Measurements from ENCODE around the gene NUB1.

NUB1 gene

DNA sequence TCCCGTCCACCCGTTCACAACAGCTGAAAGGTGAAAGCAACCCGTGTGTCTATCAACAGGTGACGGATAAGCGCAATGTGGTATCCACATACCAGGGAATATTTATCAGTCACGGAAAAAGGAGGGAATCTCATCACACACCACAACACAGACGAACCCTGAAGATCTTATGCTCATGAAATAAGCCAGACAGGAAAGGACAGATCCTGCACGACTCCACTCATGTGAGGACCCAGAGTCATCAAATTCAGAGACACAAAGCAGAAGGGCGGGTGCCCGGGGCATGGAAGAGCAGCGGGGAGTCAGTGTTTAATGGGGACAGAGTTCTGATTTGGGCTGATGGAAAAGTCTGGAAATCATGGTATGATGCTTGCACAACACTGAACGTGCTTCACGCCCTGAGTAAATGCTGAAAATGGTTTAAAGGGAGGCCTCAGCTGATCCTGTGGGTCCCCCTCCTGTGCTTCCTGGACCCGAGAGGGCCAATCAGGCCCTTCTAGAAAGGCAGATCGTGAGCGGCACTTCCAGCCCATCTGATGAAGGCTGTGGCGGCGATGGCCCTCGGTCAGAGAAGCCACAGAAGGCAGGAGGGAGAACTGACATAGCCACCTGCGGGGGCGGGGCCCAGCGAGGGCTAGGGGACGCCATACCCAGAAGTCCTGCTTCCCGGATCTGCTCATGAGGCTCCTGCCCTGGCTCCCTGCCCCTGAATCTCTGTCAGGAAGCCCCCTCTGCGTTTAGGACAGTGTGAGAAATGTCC is 49.2 kb downstream of the NUB1 start:
- no peak for DNase-seq

DNA sequence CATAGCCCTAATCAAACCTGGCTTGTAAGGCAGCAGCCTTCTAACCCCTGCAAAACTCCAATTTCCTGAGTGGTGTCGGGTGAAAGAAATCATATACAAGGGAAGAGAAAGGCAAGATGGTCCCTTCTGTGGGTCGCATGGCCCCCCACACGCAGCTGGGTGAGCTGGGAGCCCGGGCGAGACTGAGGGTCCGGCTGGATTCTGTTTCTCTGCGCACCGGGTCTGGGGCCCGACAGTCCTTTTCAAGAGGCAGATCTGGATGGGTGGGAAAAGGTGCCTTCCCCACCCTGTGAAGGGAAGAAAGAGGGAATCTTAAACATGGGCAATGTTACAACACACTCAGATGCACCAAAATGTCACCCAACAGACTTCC is 49.7 kb downstream of the NUB1 start:
- DNase-seq = no peak

DNA sequence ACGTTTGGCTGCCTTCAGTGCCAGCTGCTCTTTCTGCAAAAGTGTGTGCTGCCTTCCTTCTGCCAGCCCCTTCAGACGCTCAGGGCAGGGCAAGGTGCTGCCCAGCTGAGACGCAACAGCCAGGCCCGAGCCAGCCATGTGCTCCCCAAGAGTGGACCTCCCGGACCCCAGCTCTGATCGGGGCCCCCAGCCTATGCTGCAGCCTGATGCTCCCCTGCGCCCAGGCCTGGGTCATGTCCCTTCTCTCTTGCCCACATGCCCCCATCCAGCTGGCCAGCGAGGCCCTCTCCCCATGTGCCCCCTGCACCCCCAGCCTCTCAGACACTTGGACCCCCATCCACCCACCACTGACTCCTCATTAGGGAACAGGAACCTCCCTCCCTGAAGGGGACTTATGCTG is 50.4 kb downstream of the NUB1 start:
- no peak for DNase-seq

DNA sequence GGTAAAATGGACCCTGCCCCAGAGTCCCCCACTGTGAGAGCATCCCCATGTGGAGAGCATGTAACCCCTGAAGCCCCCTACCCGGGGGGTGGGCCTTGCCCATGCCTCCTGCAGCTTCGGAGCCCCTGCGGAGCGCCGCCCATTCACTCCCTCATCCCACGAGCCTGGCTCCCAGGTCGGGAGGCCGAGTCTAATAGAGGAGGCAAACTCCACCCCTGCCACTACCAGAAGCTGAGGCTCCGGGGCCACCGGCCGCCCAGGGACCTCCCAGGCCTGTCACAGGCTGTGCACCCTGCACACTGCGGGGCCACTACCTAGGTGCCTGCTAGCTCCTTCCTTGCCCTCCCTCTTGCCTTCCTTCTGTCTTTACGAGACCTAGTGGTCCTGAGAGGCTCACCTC is 50.8 kb downstream of the NUB1 start:
- DNase-seq = no peak

DNA sequence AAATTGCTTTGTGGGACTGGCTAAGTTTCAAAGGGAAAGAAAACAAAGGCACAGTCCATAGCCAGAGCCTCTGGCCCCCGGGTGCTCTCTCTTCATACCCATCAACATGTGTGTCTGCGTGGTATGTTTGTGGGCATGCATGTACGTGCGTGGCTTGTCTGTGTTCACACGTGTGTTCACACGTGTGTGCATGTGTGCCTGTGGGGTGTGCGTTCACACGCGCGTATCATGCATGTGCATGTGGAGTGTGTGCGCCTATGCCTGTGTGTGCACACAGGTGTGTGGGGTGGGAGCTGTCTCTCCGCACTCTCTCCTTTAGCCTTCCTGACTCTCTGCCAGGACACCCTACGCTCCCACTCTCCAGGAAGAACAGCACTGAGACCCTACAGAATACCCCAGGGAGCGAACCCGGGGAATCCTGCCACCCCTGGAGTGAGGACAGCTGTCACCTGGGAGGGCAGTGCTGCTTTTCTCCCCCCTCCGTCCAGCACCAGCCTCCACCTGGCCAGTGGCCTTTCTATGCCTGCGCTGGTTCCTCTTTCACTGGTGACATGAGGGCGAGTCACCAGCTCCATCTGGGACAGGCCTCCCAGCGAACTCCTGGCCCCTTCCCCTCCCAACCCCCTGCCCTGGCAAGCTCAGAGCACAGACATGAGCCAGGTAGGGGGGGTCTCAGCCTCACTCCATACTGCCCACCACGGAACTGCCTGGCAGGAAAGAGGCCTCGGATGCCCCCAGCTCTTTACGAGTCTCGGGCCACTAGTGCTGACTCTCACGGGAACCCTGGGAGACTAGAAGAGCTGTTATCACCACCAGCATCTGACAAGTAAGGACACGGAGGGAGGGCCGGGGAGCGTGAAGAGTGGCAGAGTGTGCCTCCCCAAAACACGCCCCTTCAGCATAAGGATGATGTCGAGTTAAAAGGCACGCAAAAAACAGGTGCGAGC is 51.7 kb downstream of the NUB1 start:
- no peak for DNase-seq

DNA sequence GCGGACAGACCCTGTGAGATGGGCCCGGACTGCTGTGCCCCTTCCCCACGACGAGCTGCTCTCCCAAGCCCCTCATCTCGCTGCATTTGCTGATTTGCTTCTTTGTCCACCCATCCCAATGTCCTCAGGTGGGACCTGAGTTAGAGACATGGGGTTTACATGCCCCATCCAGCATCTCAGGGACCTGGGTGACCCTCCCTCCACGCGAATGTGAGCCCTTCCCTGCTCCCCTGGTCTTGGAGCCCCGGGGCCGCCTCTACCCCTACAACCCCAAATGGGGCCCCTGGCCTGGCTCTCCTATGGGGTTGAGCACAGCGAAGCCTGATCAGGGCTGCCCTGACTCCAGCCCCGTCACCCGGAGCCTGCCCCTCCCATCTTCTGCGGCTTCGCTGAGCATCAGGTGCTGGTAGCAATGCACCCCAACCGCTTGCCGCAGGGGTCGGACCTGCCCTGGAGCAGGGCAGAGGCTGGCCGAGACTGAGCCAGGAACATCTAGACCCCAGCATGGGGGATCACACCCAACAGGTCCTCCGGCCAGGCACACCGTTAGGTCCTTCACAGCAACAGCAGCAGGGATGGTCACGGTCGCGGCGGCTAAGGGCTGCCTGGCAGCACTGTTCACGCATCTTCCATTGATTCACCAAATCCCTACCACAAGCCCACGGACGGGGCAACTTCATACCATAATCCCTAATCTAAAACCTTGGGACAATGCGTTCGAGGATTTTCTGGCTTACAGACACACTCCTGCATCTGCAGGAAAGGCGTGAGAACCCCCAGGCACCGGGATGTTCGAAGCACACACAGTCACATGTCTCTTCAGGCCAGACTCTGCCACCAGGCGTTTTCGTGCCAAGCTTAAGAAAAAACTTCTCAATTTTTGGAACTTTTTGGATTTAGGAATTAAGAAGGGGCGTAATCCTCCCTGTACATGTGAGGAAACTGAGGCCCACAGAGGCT is 52.7 kb downstream of the NUB1 start:
- no peak for DNase-seq

DNA sequence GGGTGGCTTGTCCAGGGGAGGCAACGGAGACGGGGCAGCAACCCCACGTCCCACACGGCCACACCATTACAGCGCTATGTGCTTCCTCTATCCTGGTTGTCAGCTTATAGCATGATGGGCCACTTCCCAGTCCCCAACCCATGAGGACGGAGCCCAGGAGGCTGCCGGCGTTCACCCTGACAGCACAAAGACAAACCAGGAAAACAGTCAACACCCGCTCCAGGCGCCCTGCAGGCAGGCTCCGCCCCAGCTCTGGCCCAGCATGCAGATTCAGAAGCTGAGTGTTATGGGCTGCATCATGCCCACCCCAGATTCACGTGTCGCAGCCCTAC is 53.4 kb downstream of the NUB1 start:
- DNase-seq = no peak

DNA sequence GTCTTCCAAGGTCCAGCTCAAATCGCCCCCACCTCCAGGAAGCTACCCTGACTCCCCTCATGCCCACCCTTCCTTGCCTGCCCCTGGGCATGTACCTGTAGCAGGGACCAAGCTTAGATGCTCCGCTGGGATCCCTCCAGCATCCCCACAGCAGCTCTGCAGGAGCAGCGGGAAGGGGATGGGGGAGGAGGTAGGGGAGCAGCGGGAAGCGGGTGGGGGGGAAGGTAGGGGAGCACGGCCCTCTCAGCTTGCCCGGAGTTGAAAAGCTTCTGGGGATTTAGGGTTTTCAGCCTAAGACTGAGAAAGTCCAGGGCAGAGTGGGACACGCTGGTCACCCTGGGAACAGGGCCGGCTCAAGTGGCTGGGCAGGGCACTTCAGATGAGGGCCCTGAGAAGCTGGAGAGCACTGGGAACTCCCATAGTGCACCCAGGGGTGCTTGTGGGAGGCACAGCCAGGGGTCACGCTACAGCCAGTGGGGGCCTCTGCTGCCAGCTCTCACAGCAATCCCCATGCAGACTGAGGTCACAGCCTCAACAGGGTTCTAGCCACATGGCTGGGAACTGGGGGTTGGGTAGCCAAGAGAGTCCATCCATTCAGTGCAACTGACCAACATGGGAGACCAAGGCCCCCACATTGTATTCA is 54.8 kb downstream of the NUB1 start:
- no peak for DNase-seq

DNA sequence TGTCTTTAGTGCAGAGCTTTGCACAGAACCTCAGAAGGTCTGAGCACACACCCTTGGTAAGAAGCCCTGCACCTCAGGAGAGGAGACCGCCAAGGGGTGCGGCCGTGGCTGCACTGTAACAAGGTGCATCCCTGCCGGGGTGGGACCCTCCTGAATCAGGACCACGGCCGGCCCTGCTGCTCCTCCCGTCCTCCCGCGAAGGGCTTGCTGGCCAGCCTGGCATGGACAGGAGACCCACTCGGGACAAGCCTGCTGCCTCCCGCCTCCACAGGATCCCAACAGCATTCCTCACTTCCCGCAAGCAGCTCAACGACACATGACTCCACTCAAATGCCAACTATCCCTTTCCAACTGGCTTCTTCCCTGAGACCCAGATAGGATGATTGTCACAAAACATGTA is 55.4 kb downstream of the NUB1 start:
- no peak for DNase-seq

DNA sequence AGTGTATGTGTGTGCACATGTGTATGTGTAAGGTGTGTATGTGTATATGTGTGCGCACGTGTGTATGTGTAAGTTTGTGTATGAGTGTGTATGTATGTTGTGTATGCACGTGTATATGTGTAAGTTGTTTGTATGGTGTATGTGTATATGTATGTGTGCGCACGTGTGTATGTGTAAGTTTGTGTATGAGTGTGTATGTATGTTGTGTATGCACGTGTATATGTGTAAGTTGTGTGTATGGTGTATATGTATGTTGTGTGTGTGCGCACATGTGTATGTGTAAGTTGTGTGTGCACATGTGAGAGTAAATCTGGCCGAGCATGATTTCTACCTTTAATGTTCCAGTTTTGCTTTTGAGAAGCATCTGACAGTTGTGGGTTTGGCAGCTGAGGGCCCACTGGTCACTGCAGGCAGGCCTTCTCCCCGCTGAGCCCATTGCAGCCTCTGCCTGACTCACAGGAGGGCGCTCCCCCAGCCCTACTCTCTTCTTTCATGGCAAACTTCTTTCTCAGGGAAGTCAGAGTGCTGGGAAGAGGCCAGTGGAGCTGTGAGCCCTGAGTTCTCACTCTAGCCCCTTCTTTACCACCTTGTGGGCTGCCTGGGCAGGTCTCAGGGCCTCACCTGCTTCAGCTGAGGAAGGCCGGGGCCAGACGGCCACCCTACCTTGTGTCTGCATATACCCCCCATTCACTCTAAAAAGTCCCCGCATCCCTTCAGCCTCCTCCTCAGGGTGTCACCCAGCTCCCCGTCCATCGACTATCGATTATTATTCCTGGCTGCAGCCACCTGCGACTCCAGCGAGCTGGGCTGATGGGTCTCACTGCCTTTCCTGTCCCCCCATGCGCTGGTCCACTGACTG is 57.1 kb downstream of the NUB1 start:
- no peak for DNase-seq

DNA sequence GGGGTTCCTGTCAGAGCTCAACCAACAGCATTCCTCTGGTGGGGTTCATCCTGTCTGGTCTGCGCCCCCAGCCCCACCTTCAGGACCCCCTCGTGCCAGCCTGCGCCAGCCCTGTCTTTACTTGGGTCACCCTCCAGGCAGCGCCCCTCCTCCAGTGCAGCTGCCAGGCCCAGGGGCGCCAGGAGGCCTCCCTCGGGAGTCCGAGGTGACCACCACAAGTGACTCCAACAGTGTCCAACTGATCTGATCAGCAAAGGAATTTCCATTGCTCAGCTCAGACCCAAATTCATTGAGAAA is 57.6 kb downstream of the NUB1 start:
- no peak for DNase-seq

DNA sequence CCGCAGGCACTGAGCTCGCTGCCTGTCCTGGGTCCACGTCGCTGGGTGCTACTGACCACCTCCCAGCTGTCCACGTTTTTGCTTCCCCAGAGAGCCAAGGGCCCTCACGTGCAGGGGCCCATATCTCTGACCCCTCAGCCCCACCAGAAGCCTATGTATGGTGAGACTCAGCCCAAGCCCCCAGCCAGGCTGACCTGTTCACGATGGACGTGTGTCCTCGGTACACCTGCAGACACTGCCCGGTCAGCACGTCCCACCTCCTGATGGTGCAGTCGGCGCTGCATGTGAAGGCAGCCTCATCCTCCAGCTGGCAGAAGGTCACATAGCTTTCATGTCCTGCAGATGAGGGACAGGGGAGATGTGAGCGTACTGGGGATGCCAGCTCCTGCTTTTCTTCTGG is 58.3 kb downstream of the NUB1 start:
- DNase-seq = no peak

DNA sequence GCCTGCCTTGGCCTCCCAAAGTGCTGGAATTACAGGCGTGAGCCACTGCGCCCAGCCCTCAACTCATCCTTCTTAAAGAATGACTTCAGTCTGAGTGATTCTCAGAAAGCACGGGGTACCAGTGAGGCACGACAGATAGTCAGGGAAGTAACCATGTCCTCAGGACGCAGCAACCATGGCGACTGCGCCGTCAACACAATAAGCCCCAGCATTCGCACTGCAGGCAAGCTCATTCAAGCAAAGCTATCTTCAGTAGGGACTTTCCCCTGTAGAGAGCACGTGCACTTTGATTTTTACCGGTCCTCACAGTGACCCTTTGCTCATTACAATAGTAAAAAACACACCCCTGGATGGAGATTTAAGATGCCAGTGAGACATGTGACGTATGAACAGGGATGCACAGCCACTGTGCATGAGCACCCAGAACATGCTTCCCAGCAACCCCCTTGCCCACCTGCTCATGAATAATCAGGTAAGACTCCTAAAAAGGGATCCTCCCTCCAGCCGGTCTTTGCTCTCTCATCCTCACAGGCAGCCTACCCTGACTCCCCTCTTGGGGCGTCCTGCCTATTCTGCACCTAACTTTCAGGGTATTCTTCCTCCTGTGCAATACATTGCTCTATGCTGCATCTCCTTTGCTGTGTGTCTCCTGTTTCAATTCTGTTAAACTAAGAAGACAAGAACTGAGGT is 59.2 kb downstream of the NUB1 start:
- no peak for DNase-seq

DNA sequence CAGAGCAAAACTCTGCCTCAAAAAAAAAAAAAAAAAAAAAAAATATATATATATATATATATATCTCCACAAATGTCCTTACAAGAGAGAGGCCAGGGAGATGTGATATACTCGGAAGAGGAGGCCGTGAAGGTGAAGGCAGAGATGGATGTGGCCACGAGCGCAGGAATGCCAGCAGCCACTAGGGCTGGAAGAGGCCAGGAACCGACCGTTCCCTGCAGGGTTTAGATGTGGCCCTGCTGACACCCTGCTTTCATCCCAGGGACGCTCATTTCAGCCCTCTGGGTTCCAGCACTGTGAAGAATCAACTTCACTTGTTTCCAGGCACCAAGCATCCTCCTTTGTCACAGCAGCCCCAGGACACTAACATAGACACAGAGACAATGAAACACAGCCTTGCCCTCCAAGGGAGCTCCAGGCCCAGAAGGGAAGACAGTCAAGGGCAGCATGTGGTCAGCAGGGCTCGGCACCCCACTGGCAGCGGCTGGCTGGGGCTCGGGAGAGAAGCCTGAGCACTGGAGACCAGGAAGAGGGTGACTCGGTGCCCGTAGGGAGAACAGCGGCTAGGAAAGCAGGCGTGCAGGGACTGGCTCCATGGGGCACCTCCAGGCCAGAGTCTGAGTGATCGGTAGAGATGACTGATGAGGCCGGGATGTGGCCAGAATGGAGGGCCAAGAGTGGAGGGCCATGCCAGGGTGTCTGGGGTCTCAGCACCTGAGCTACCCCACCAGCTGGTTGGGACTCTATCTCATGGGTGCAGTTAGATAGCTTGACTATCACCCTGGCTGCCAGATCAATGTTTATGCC is 60.6 kb downstream of the NUB1 start:
- DNase-seq = no peak

DNA sequence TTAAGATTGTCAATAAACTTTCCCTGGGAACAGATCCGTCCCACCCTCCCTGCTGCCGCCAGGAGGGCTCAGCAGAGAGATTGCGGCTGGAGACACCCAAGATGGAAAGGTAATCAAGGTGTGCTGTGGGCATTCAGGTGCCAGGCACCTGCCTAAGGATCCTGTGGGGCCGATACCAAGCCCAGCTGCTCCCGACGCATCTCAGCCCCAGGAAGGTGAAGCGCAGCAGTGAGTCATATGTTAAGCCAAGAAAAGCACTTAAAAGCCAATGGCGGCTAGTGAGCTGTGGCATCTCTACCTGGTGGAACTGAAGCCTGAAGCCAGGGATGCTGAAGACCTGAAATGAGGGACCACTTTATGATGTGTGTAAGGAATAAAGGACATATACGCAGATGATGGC is 62.2 kb downstream of the NUB1 start:
- DNase-seq = no peak

DNA sequence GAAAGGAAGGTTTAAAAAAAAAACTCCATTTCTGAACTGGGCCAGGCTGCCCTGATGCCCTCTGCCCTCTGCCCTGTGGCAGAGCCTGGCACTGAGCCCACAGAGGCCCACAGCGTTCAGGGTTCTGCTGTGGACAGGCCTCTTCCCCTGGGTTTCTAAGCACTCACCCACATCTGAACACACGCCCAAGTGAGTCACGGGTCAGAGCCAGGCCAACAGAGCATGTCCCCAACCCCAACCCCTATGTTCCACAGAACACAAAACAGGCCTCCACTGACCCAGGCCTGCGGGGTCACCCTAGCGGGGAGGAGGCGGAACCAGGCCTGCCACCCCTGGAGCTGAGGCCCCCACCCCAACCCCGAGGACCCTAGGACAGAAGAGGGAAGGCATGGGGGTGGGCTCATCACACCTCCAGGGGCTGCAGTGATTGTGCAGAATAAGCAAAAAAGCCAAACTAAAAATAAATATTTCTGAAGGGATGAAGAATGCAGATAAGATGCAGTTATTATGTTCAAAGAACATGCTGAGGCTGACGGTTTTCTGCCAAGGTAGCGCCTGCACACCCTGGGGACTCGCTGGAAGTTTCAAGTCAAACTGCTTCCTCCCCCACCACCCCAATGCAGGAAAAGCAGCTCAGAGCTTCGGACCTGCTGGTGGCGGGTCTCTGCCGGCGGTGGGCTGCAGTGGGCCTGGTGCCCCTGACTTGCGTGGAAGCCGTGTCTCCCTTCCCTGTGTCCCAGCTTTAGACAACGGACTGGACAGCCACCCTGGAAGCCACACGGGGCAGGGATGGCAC is 62.8 kb downstream of the NUB1 start:
- no peak for DNase-seq

DNA sequence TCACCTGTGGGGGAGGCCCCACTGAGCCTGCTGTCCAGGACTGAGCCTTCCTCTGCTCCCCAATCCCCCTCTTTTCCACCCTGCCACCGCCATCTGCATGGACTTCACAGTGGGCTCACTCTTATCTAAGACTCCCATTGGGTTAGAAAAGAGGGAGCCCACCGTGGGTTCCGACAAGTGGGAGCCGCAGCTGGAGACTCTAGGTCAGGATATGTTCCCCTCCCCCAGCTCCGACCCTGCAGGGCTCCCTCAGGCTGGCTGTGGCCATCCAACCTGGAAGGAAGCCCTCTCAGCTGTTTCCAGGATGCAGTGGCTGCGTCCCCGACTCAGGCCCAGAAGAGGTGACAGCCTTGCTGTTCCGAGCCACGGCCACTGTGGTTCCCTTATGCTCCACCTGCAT is 63.4 kb downstream of the NUB1 start:
- no peak for DNase-seq

DNA sequence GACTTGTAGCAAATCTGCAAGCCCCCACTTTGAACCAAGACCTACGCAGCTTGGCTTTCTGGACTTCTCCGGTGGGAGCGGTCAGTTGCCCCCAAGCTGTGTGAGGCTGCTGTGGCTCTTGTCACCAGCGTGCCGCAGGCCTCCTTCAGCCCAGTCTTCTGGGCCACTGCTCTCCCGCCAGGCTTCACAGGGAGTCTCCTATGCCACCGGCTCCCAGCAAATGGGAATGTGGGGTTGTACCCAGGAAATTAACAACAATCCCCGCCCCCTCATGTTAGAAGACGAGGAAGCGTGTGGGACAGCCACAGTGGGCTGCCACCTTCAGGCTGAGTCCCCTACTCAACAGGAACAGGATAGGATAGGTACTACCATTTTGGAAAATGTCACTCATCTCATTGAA is 64.0 kb downstream of the NUB1 start:
- no peak for DNase-seq

DNA sequence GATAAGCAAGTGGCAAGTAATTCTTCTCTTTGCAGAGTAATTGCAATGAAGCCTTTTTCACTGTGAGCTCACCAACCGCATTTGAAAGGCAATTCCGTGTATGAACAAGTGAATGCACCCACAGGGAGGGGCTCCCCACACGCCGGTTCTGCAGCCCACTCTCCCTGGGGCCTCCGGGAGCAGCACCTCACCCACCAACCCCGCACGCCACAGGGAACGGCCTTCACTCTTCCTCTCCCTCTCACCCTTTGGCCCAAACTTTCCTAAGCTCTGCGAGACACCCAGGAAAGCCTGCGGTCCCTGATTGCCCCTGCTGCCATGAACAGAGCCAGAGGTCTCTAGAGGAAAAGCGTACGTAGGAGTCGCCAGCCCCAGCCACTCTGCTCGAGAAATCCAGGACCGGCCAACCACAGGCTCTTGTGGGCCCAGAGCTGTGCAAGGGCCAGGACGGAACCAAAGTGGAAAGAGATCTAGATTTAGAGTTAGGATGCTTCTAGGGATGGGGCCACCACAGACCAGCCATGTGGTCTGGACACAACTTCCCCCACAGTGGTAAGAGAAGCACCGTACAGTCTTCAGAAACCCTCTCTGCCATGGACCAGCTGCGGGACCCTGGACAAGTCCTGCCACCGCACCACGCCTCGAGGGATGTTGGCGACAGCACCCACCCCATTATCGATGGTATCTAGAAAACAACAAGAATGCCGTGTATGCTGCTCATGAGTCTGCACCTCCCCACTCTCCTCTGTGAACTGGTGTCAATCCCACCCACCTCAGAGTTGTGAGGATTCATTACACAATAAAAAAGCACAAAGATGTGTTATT is 64.7 kb downstream of the NUB1 start:
- DNase-seq = no peak
